GM12878 (cell line): ENCODE measurements around the gene AGAP2. TPM values are rescaled to one million over a fixed set of nuclear protein-coding genes. Genes with fewer than 3 reads are reported as not detected.

Experiments
- ATAC-seq: fragments of 200-7000 bp; cut with Tn5 transposase; 3 replicates; pipeline ENCODE4 v1.9.1; 2020; ENCODE audit warnings: mild to moderate bottlenecking, moderate library complexity
- BruUV-seq: library from RNA; stranded (reverse); fragments of 400-500 nt; replicated peaks from 2 replicates; lab custom pipeline; 2021; lab: Mats Ljungman, UMichigan
- CTCF ChIA-PET: fragments of 300-600 bp; sonication (Branson Sonifier 250); formaldehyde crosslinking; extraction: SDS; loops from one replicate; lab custom pipeline; 2021; ENCODE audit warnings: inconsistent platforms; lab: Yijun Ruan, JAX
- POLR2A ChIA-PET: fragments of 350-600 bp; formaldehyde crosslinking; extraction: SDS; loops from one replicate; lab custom pipeline; 2021; ENCODE audit warnings: inconsistent platforms; lab: Charles Lee
- RAD21 ChIA-PET: fragments of 300-600 bp; sonication (Branson Sonifier 250); formaldehyde crosslinking; loops from one replicate; lab custom pipeline; 2023; ENCODE audit warnings: antibody characterized with exemption; ENCODE audit not compliant: unreplicated experiment; lab: Charles Lee
- SMC1A ChIA-PET: fragments of 300-600 bp; sonication (Branson Sonifier 250); formaldehyde crosslinking; loops from one replicate; lab custom pipeline; 2023; ENCODE audit not compliant: unreplicated experiment, uncharacterized antibody; lab: Charles Lee
- DNase-seq: peaks from one replicate; pipeline ENCODE4 v3.0.0-alpha.2; 2011; ENCODE audit warnings: low read depth, low spot score
- FAIRE-seq: peaks from 3 replicates; lab custom pipeline; 2011; peaks lifted over from hg19 to GRCh38; lab: Jason Lieb, UNC
- H2AFZ ChIP-seq: 2 replicates; pipeline ENCODE4 v1.6.0; 2011; ENCODE audit warnings: low read depth, low read length, control low read depth; ENCODE audit not compliant: control insufficient read depth
- H3K27ac ChIP-seq: 2 replicates; pipeline ENCODE4 v1.5.1; 2011; ENCODE audit warnings: control low read depth; ENCODE audit not compliant: control insufficient read depth, insufficient read depth
- H3K27me3 ChIP-seq, 2 experiments: replicated peaks in 1 of 2; 2 replicates each; pipeline versions ENCODE4 v1.6.0 to v1.6.1; 2011; ENCODE audit warnings: low read length in 1 of 2; ENCODE audit not compliant: control insufficient read depth in 2 of 2, insufficient read depth in 2 of 2
- H3K36me3 ChIP-seq, 2 experiments: 2 replicates each; pipeline ENCODE4 v1.5.1; 2011; ENCODE audit warnings: low read length in 1 of 2; ENCODE audit not compliant: control insufficient read depth in 2 of 2, insufficient read depth in 2 of 2
- H3K4me1 ChIP-seq: 2 replicates; pipeline ENCODE4 v1.6.1; 2011; ENCODE audit warnings: mild to moderate bottlenecking, low read length, moderate library complexity, mixed read lengths; ENCODE audit not compliant: control insufficient read depth, insufficient read depth
- H3K4me2 ChIP-seq: 2 replicates; pipeline ENCODE4 v1.6.0; 2011; ENCODE audit warnings: control low read depth; ENCODE audit not compliant: control insufficient read depth, insufficient read depth
- H3K4me3 ChIP-seq: fragments of 200-600 bp; sonication (generic); 2 replicates; pipeline ENCODE4 v1.5.1; 2016
- H3K79me2 ChIP-seq: 2 replicates; pipeline ENCODE4 v1.6.0; 2011; ENCODE audit warnings: low read length; ENCODE audit not compliant: control insufficient read depth, insufficient read depth
- H3K9ac ChIP-seq: 2 replicates; pipeline ENCODE4 v1.8.0; 2011; ENCODE audit warnings: low read length, control low read depth, mixed read lengths; ENCODE audit not compliant: control insufficient read depth, insufficient read depth
- H3K9me3 ChIP-seq: replicated peaks from 3 replicates; pipeline ENCODE4 v1.5.1; 2011; ENCODE audit warnings: mild to moderate bottlenecking, low read length; ENCODE audit not compliant: control insufficient read depth, insufficient read depth
- H4K20me1 ChIP-seq: 2 replicates; pipeline ENCODE4 v1.6.0; 2011; ENCODE audit not compliant: control insufficient read depth, insufficient read depth
- CREB1 ChIP-seq: IDR thresholded peaks from 2 replicates; pipeline ENCODE4 v1.6.1; 2012; ENCODE audit warnings: low read depth, mild to moderate bottlenecking, inconsistent platforms
- E4F1 ChIP-seq: fragments of 450-650 bp; IDR thresholded peaks from 2 replicates; pipeline ENCODE4 v1.6.1; 2018; ENCODE audit warnings: borderline replicate concordance, mild to moderate bottlenecking; ENCODE audit not compliant: partially characterized antibody
- KDM1A ChIP-seq: fragments of 200-600 bp; sonication (generic); IDR thresholded peaks from 2 replicates; pipeline ENCODE4 v1.6.1; 2016; ENCODE audit warnings: borderline replicate concordance
- LARP7 ChIP-seq: fragments of 450-650 bp; IDR thresholded peaks from 2 replicates; pipeline ENCODE4 v1.6.1; 2017; ENCODE audit warnings: mild to moderate bottlenecking
- MTA3 ChIP-seq: IDR thresholded peaks from 2 replicates; pipeline ENCODE4 v1.6.1; 2012; ENCODE audit warnings: low read length, inconsistent platforms, borderline replicate concordance
- NFIC ChIP-seq: IDR thresholded peaks from 2 replicates; pipeline ENCODE4 v1.6.1; 2012; ENCODE audit warnings: low read depth, mild to moderate bottlenecking, inconsistent platforms, low read length, moderate library complexity
- RFX5 ChIP-seq: IDR thresholded peaks from 2 replicates; pipeline ENCODE4 v1.6.1; 2011; ENCODE audit warnings: low read depth, low read length, improper control_type of control experiment
- STAT3 ChIP-seq: IDR thresholded peaks from 2 replicates; pipeline ENCODE4 v1.6.1; 2011; ENCODE audit warnings: low read depth, low read length, improper control_type of control experiment
- TBL1XR1 ChIP-seq: IDR thresholded peaks from 2 replicates; pipeline ENCODE4 v1.6.1; 2012; ENCODE audit warnings: low read depth, low read length, improper control_type of control experiment
- USF1 ChIP-seq: IDR thresholded peaks from 2 replicates; pipeline ENCODE4 v1.6.1; 2011; ENCODE audit warnings: borderline replicate concordance, low read depth, mild to moderate bottlenecking, moderate library complexity, mixed read lengths, low read length; ENCODE audit not compliant: insufficient read depth; ENCODE audit errors: extremely low read length
- ZNF207 ChIP-seq: fragments of 450-650 bp; IDR thresholded peaks from 2 replicates; pipeline ENCODE4 v1.6.1; 2014; ENCODE audit warnings: antibody characterized with exemption, mild to moderate bottlenecking, borderline replicate concordance
- WGBS: methylation state at CpG from one replicate; pipeline ENCODE4 v1.1.6; 2016; ENCODE audit warnings: low lambda C conversion rate; ENCODE audit not compliant: insufficient replicate concordance, insufficient coverage; ENCODE audit errors: missing lambda C conversion rate; 5-methylcytosine and 5-hydroxymethylcytosine counted together
- in situ Hi-C: fragments of 300-500 bp; cut with MboI; formaldehyde crosslinking; loops from 9 replicates; pipeline ENCODE4 v1.14.3; 2018; ENCODE audit warnings: mixed read lengths
- intact Hi-C: fragments of 100-400 bp; cut with micrococcal nuclease; formaldehyde crosslinking; loops from one replicate; pipeline ENCODE4 v1.14.2; 2022; ENCODE audit not compliant: unreplicated experiment
- polyA plus RNA-seq, 11 experiments: library from polyadenylated mRNA; depleted of rRNA in 4 of 11; unstranded in 6 of 11; stranded (reverse) in 5 of 11; fragments of >200 nt; fragmentation: Nextera tagmentation in 4 of 11; fragmentation: Illumina TruSeq in 1 of 11; extraction: Ambion mirVana in 4 of 11; extraction: Trizol in 1 of 11; gene quantifications; 1 replicate in 1 of 11; 2 replicates in 10 of 11; pipeline versions ENCODE4 v1.2.1 to v1.2.3, GENCODE V29; 2011 to 2016; ENCODE audit warnings: inconsistent platforms in 2 of 11, missing spikeins in 2 of 11, low read depth in 1 of 11
- total RNA-seq, 4 experiments: library from RNA; depleted of rRNA in 3 of 4; stranded (reverse); fragments of >200 nt in 3 of 4; fragmentation: Illumina TruSeq in 1 of 4; extraction: Trizol in 1 of 4; gene quantifications; 2 replicates each; pipeline versions ENCODE4 v1.2.1 to v1.2.3, GENCODE V29; 2013 to 2021
- TF ChIP-seq, protein P1 (sequence below): fragments of 450-650 bp; IDR thresholded peaks from 2 replicates; pipeline ENCODE4 v1.6.1; 2017; ENCODE audit warnings: borderline replicate concordance
- TF ChIP-seq, protein P2 (sequence below): fragments of 450-650 bp; formaldehyde crosslinking; IDR thresholded peaks from 2 replicates; pipeline ENCODE4 v1.4.0; 2022; ENCODE audit warnings: mild to moderate bottlenecking, moderate library complexity

Gene AGAP2
- total and polyA plus RNA-seq, 10 of the 15 experiments (the other 5 are each of a cell fraction or from before 2014, with no cell fraction given): 0.29 to 19.8 (median 11.0) TPM

DNA sequence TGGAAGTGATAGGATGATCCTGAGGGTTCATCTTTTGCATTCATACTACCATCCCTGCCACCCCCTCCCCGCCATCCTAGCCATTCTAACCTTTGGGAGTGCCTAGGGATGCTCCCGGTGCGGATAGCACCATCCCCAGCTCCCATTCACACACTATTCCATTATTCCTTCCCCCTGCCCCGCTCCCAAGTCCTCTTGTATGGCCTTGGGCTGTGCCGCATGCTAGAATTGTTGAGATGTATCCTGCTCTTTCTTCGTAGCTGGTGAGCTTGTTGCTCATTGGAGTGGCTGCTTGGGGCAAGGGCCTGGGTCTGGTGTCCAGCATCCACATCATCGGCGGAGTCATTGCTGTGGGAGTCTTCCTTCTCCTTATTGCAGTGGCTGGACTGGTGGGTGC lies 6.9 kb upstream of the AGAP2 start (continued):
- peak; percentile 84; the same call in 1 of the 2 replicates for TF ChIP-seq MTA3
- TF ChIP-seq CREB1: no peak

- H3K4me3 ChIP-seq: peak within 1 kb of the TSS; percentile 91
- H3K4me2 ChIP-seq: peak within 1 kb of the TSS; percentile 99
- H3K79me2 ChIP-seq: peaks cover 32% of the 10 kb centered on the region
- H3K4me1 ChIP-seq: peaks cover 22% of the 10 kb centered on the region
- H4K20me1 ChIP-seq: no peaks in the 10 kb centered on the region
- under 1% methylated on average over 29 of the region's 29 CpGs for WGBS
- no peaks in the 10 kb centered on the region for H3K9me3 ChIP-seq
- DNase-seq: peak; percentile 92
- ATAC-seq: peak; percentile 87
- BruUV-seq: no TSS peak
- H2AFZ ChIP-seq: peak within 1 kb of the TSS; percentile 90
- peak; percentile 82 for FAIRE-seq
- peak within 1 kb of the TSS; percentile 93 for H3K9ac ChIP-seq
- POLR2A ChIA-PET: interaction anchor here (0.5 to 3.0 kb wide), 7 partner anchors 9 to 268 kb away, joined by 3 to 19 read pairs (median 5); partner anchors contain the start of gene MARCHF9
- intact Hi-C loops: no loop called here
- CTCF ChIA-PET: interaction anchor here (0.8 to 2.9 kb wide), 10 partner anchors 12 to 289 kb away, joined by 3 to 28 read pairs (median 3); partner anchors contain the start of genes GLI1 and INHBE
- RAD21 ChIA-PET: interaction anchor here (0.7 to 1.5 kb wide), 5 partner anchors 12 to 286 kb away, joined by 3 to 6 read pairs (median 5); partner anchors contain the start of gene CTDSP2
- no peaks in the 10 kb centered on the region for H3K27me3 ChIP-seq
- in situ Hi-C loops: no loop called here
- peak within 1 kb of the TSS; percentile 94 for H3K27ac ChIP-seq
- SMC1A ChIA-PET: interaction anchor here (0.8 to 2.4 kb wide), 7 partner anchors 12 to 286 kb away, joined by 3 to 14 read pairs (median 4); partner anchors contain the start of genes EEF1AKMT3 and METTL1
- H3K36me3 ChIP-seq: peaks cover 5 to 6% of the 10 kb centered on the region in 2 experiments
- TF ChIP-seq LARP7: no peak; the same call in 1 of the 2 replicates
- TF ChIP-seq USF1: no peak
- no peak for TF ChIP-seq ZNF207
- TF ChIP-seq E4F1: no peak
- no peak for TF ChIP-seq KDM1A
- no peak for TF ChIP-seq STAT3
- peak; percentile 93 for TF ChIP-seq RFX5
- no peak for TF ChIP-seq TBL1XR1
- TF ChIP-seq, protein P1, sequence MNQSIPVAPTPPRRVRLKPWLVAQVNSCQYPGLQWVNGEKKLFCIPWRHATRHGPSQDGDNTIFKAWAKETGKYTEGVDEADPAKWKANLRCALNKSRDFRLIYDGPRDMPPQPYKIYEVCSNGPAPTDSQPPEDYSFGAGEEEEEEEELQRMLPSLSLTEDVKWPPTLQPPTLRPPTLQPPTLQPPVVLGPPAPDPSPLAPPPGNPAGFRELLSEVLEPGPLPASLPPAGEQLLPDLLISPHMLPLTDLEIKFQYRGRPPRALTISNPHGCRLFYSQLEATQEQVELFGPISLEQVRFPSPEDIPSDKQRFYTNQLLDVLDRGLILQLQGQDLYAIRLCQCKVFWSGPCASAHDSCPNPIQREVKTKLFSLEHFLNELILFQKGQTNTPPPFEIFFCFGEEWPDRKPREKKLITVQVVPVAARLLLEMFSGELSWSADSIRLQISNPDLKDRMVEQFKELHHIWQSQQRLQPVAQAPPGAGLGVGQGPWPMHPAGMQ: no peak
- TF ChIP-seq, protein P2, sequence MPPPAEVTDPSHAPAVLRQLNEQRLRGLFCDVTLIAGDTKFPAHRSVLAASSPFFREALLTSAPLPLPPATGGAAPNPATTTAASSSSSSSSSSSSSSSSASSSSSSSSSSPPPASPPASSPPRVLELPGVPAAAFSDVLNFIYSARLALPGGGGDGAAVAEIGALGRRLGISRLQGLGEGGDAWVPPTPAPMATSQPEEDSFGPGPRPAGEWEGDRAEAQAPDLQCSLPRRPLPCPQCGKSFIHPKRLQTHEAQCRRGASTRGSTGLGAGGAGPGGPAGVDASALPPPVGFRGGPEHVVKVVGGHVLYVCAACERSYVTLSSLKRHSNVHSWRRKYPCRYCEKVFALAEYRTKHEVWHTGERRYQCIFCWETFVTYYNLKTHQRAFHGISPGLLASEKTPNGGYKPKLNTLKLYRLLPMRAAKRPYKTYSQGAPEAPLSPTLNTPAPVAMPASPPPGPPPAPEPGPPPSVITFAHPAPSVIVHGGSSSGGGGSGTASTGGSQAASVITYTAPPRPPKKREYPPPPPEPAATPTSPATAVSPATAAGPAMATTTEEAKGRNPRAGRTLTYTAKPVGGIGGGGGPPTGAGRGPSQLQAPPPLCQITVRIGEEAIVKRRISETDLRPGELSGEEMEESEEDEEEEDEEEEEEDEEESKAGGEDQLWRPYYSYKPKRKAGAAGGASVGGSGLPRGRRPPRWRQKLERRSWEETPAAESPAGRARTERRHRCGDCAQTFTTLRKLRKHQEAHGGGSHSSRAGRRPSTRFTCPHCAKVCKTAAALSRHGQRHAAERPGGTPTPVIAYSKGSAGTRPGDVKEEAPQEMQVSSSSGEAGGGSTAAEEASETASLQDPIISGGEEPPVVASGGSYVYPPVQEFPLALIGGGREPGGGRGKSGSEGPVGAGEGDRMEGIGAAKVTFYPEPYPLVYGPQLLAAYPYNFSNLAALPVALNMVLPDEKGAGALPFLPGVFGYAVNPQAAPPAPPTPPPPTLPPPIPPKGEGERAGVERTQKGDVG (CRISPR knock-in tag): no peak
- peak; percentile 47; the same call in 1 of the 2 replicates for TF ChIP-seq NFIC
These were observed 6.4 kb upstream of the AGAP2 start, which contains the start of gene TSPAN31 for GRCh38 chr12:57744777-57745484. TSS of gene TSPAN31 (plus strand) at chr12:57745039. CDS start at chr12:57745155, 116 bp downstream.
